ENCODE measurements around the gene SIGLEC12. TPM values are rescaled to one million over a fixed set of nuclear protein-coding genes. Genes with fewer than 3 reads are reported as not detected.

The SIGLEC12 gene
- total and polyA plus RNA-seq, 2 donors (not counting 1 experiment from before 2014, with no cell fraction given) = 0.24 TPM; not detected in 1

- peak overlapping the region; percentile 76 for H3K9ac ChIP-seq (ENCODE audit: low read length)
- TF ChIP-seq, protein P1, sequence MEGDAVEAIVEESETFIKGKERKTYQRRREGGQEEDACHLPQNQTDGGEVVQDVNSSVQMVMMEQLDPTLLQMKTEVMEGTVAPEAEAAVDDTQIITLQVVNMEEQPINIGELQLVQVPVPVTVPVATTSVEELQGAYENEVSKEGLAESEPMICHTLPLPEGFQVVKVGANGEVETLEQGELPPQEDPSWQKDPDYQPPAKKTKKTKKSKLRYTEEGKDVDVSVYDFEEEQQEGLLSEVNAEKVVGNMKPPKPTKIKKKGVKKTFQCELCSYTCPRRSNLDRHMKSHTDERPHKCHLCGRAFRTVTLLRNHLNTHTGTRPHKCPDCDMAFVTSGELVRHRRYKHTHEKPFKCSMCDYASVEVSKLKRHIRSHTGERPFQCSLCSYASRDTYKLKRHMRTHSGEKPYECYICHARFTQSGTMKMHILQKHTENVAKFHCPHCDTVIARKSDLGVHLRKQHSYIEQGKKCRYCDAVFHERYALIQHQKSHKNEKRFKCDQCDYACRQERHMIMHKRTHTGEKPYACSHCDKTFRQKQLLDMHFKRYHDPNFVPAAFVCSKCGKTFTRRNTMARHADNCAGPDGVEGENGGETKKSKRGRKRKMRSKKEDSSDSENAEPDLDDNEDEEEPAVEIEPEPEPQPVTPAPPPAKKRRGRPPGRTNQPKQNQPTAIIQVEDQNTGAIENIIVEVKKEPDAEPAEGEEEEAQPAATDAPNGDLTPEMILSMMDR (IDR thresholded peaks at IDR 0.05) = no peak
- no peak for TF ChIP-seq EZH2 (IDR thresholded peaks at IDR 0.05; ENCODE audit: borderline replicate concordance, insufficient read depth, low read depth, low read length, poor library complexity, severe bottlenecking)
- H3K4me2 ChIP-seq (replicated peaks; ENCODE audit: low read depth, low read length, poor library complexity, severe bottlenecking) = peak overlapping the region; percentile 79
- no peaks in the 10 kb centered on the region for H3K27me3 ChIP-seq (replicated peaks in 1 of 4; ENCODE audit: control extremely low read depth in 1 of 4, control insufficient read depth in 3 of 4, insufficient read depth in 4 of 4, low read length in 3 of 4)
- peaks cover 0 to 11% of the 10 kb centered on the region in 2 experiments for H3K36me3 ChIP-seq (replicated peaks in 1 of 2; ENCODE audit: control extremely low read depth in 1 of 2, control insufficient read depth in 1 of 2, extremely low read depth in 1 of 2, insufficient read depth in 2 of 2, low read length in 1 of 2)
- POLR2A ChIA-PET = interaction anchor here (0.5 to 1.9 kb wide), 4 partner anchors 19 to 1621 kb away, joined by 3 to 8 read pairs (median 3); partner anchors contain the start of genes SIGLEC10 and SIGLEC6
- peaks cover 63% of the 10 kb centered on the region for H3K79me2 ChIP-seq (ENCODE audit: control insufficient read depth, insufficient read depth, low read length)
- H3K4me1 Mint-ChIP-seq = peaks cover 89% of the 10 kb centered on the region
- CTCF ChIA-PET = interaction anchor here (0.7 to 8.0 kb wide), 11 partner anchors 14 to 110 kb away, joined by 3 to 41 read pairs (median 6); partner anchors contain the start of gene SIGLEC6
- peak overlapping the region; percentile 55 to 87 (median 72) for H3K4me3 ChIP-seq (ENCODE audit: control extremely low read depth in 1 of 5, extremely low read depth in 1 of 5, insufficient read depth in 1 of 5, low read depth in 2 of 5, low read length in 4 of 5)
- intact Hi-C loops (cut with micrococcal nuclease) = loop anchor here (10.0 kb wide), 1 partner anchor 136 kb away; the partner anchor contains the start of gene SIGLEC10
- peak overlapping the region; percentile 95 for H3K4me3 Mint-ChIP-seq
- H3K27ac ChIP-seq (ENCODE audit: low read length in 2 of 2) = peak overlapping the region; percentile 56 to 77
- 34% methylated on average over 17 of the region's 20 CpGs for WGBS (ENCODE audit: insufficient coverage)
- H3K27me3 Mint-ChIP-seq = no peaks in the 10 kb centered on the region
- DNase-seq (peak; percentile 53), ATAC-seq (ENCODE audit: low read depth) (peak; percentile 61)
- H3K9me3 Mint-ChIP-seq (ENCODE audit: insufficient read depth) = no peaks in the 10 kb centered on the region
- peaks cover 64 to 82% of the 10 kb centered on the region in 2 donors for H3K4me1 ChIP-seq (ENCODE audit: control insufficient read depth in 2 of 2, insufficient read depth in 2 of 2, low read length in 2 of 2)
- peak overlapping the region; percentile 96 for H3K27ac Mint-ChIP-seq
- peak overlapping the region; percentile 34 for H2AFZ ChIP-seq (ENCODE audit: insufficient read depth, low read depth, low read length, poor library complexity, severe bottlenecking)
- H4K20me1 ChIP-seq (ENCODE audit: control insufficient read depth, insufficient read depth, low read length, poor library complexity, severe bottlenecking) = peaks cover under 1% of the 10 kb centered on the region
- H3K9me3 ChIP-seq (ENCODE audit: control extremely low read depth in 1 of 3, control insufficient read depth in 2 of 3, insufficient read depth in 1 of 3, low read length in 2 of 3) = peaks cover 0 to 5% (median 2%) of the 10 kb centered on the region in 3 donors
Observed at GRCh38 chr19:51550848-51551672, 49.5 kb upstream of the SIGLEC12 start.
